K562 (cell line): ENCODE results near the gene SLCO1B1.

Experiments
- CBX1 ChIP-seq: sonication (generic); IDR thresholded peaks from 2 replicates; pipeline ENCODE4 v1.6.1; 2016; ENCODE audit warnings: antibody characterized with exemption, low read depth, mild to moderate bottlenecking
- EGR1 ChIP-seq: fragments of 450-650 bp; conservative IDR thresholded peaks from 2 replicates; pipeline ENCODE4 v1.6.1; 2017; ENCODE audit warnings: mild to moderate bottlenecking
- ELF1 ChIP-seq: fragments of 200-800 bp; sonication (Bioruptor generic); IDR thresholded peaks from 2 replicates; pipeline ENCODE4 v1.6.1; 2016; ENCODE audit warnings: missing genetic modification characterization, missing compliant biosample characterization
- HDAC6 ChIP-seq: IDR thresholded peaks from 2 replicates; pipeline ENCODE4 v1.6.1; 2012; ENCODE audit warnings: low read depth, mild to moderate bottlenecking, control low read depth, inconsistent platforms, low read length, moderate library complexity
- NR2C2 ChIP-seq, 2 experiments: fragments of 200-800 bp in 1 of 2; sonication (Bioruptor generic) in 1 of 2; sonication (generic) in 1 of 2; formaldehyde crosslinking in 1 of 2; IDR thresholded peaks; 2 replicates each; pipeline versions ENCODE4 v1.6.1 to v1.8.0; 2016 to 2022; ENCODE audit warnings: mild to moderate bottlenecking in 1 of 2, missing compliant biosample characterization in 1 of 2, missing genetic modification characterization in 1 of 2, missing genetic modification reagents in 1 of 2
- PHF20 ChIP-seq: fragments of 450-650 bp; IDR thresholded peaks from 2 replicates; pipeline ENCODE4 v1.6.1; 2018; ENCODE audit not compliant: partially characterized antibody
- RFX1 ChIP-seq: fragments of 450-650 bp; IDR thresholded peaks from 2 replicates; pipeline ENCODE4 v1.6.1; 2016; ENCODE audit warnings: mild to moderate bottlenecking, moderate library complexity
- XRCC3 ChIP-seq: fragments of 450-650 bp; IDR thresholded peaks from 2 replicates; pipeline ENCODE4 v1.6.1; 2017; ENCODE audit warnings: mild to moderate bottlenecking, moderate library complexity
- ZBTB12 ChIP-seq: fragments of 250-450 bp; sonication (Bioruptor Pico); IDR thresholded peaks from 2 replicates; pipeline ENCODE4 v1.4.0; 2020
- ZNF347 ChIP-seq: fragments of 450-650 bp; formaldehyde crosslinking; IDR thresholded peaks from 2 replicates; pipeline ENCODE4 v1.4.0; 2020; ENCODE audit warnings: low read depth, mild to moderate bottlenecking, moderate library complexity
- TF ChIP-seq, protein P1 (sequence below), 2 experiments: IDR thresholded peaks; 2 replicates each; pipeline ENCODE4 v1.6.1; 2012; ENCODE audit warnings: improper control_type of control experiment in 2 of 2, low read depth in 2 of 2, low read length in 2 of 2, borderline replicate concordance in 1 of 2
- TF ChIP-seq, protein P2 (sequence below): fragments of 250-450 bp; sonication (Bioruptor Pico); IDR thresholded peaks from 2 replicates; pipeline ENCODE4 v1.5.0; 2020; ENCODE audit warnings: mild to moderate bottlenecking, borderline replicate concordance
- TF ChIP-seq, protein P3 (sequence below): sonication (generic); formaldehyde crosslinking; IDR thresholded peaks from 2 replicates; pipeline ENCODE4 v1.8.1; 2023; ENCODE audit warnings: missing genetic modification reagents, mild to moderate bottlenecking, borderline replicate concordance
- TF ChIP-seq, protein P4 (sequence below): IDR thresholded peaks from 2 replicates; pipeline ENCODE4 v1.6.1; 2011; ENCODE audit not compliant: insufficient read length; ENCODE audit errors: extremely low read depth

- no peak for TF ChIP-seq CBX1
- TF ChIP-seq, protein P1, sequence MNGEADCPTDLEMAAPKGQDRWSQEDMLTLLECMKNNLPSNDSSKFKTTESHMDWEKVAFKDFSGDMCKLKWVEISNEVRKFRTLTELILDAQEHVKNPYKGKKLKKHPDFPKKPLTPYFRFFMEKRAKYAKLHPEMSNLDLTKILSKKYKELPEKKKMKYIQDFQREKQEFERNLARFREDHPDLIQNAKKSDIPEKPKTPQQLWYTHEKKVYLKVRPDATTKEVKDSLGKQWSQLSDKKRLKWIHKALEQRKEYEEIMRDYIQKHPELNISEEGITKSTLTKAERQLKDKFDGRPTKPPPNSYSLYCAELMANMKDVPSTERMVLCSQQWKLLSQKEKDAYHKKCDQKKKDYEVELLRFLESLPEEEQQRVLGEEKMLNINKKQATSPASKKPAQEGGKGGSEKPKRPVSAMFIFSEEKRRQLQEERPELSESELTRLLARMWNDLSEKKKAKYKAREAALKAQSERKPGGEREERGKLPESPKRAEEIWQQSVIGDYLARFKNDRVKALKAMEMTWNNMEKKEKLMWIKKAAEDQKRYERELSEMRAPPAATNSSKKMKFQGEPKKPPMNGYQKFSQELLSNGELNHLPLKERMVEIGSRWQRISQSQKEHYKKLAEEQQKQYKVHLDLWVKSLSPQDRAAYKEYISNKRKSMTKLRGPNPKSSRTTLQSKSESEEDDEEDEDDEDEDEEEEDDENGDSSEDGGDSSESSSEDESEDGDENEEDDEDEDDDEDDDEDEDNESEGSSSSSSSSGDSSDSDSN (IDR thresholded peaks at IDR 0.05; ENCODE audit: borderline replicate concordance in 1 of 2, low read depth in 2 of 2, low read length in 2 of 2), result no peak
- no peak for TF ChIP-seq ELF1 (tag)
- TF ChIP-seq, protein P2, sequence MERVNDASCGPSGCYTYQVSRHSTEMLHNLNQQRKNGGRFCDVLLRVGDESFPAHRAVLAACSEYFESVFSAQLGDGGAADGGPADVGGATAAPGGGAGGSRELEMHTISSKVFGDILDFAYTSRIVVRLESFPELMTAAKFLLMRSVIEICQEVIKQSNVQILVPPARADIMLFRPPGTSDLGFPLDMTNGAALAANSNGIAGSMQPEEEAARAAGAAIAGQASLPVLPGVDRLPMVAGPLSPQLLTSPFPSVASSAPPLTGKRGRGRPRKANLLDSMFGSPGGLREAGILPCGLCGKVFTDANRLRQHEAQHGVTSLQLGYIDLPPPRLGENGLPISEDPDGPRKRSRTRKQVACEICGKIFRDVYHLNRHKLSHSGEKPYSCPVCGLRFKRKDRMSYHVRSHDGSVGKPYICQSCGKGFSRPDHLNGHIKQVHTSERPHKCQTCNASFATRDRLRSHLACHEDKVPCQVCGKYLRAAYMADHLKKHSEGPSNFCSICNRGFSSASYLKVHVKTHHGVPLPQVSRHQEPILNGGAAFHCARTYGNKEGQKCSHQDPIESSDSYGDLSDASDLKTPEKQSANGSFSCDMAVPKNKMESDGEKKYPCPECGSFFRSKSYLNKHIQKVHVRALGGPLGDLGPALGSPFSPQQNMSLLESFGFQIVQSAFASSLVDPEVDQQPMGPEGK (CRISPR knock-in tag), result no peak
- TF ChIP-seq PHF20, result no peak
- TF ChIP-seq, protein P3, sequence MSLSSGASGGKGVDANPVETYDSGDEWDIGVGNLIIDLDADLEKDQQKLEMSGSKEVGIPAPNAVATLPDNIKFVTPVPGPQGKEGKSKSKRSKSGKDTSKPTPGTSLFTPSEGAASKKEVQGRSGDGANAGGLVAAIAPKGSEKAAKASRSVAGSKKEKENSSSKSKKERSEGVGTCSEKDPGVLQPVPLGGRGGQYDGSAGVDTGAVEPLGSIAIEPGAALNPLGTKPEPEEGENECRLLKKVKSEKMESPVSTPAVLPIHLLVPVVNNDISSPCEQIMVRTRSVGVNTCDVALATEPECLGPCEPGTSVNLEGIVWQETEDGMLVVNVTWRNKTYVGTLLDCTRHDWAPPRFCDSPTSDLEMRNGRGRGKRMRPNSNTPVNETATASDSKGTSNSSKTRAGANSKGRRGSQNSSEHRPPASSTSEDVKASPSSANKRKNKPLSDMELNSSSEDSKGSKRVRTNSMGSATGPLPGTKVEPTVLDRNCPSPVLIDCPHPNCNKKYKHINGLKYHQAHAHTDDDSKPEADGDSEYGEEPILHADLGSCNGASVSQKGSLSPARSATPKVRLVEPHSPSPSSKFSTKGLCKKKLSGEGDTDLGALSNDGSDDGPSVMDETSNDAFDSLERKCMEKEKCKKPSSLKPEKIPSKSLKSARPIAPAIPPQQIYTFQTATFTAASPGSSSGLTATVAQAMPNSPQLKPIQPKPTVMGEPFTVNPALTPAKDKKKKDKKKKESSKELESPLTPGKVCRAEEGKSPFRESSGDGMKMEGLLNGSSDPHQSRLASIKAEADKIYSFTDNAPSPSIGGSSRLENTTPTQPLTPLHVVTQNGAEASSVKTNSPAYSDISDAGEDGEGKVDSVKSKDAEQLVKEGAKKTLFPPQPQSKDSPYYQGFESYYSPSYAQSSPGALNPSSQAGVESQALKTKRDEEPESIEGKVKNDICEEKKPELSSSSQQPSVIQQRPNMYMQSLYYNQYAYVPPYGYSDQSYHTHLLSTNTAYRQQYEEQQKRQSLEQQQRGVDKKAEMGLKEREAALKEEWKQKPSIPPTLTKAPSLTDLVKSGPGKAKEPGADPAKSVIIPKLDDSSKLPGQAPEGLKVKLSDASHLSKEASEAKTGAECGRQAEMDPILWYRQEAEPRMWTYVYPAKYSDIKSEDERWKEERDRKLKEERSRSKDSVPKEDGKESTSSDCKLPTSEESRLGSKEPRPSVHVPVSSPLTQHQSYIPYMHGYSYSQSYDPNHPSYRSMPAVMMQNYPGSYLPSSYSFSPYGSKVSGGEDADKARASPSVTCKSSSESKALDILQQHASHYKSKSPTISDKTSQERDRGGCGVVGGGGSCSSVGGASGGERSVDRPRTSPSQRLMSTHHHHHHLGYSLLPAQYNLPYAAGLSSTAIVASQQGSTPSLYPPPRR (CRISPR knock-in tag), result no peak
- TF ChIP-seq ZBTB12 (CRISPR knock-in tag), result no peak
- no peak for TF ChIP-seq RFX1
- no peak for TF ChIP-seq HDAC6
- no peak for TF ChIP-seq NR2C2 (CRISPR knock-in tag; IDR thresholded peaks at IDR 0.05)
- no peak for TF ChIP-seq NR2C2 (tag; IDR thresholded peaks at IDR 0.05)
- no peak for TF ChIP-seq ZNF347 (CRISPR knock-in tag)
- TF ChIP-seq EGR1, result no peak
- no peak for TF ChIP-seq XRCC3
- TF ChIP-seq, protein P4, sequence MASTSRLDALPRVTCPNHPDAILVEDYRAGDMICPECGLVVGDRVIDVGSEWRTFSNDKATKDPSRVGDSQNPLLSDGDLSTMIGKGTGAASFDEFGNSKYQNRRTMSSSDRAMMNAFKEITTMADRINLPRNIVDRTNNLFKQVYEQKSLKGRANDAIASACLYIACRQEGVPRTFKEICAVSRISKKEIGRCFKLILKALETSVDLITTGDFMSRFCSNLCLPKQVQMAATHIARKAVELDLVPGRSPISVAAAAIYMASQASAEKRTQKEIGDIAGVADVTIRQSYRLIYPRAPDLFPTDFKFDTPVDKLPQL, result no peak
Measured at GRCh38 chr12:21151184-21151583, 20.2 kb downstream of the SLCO1B1 start.
